Measurements from ENCODE around the gene VASP.

- TF ChIP-seq POLR2A (IDR thresholded peaks at IDR 0.05; ENCODE audit: low read length) (no peak), GATA1 (IDR thresholded peaks at IDR 0.05; ENCODE audit: low read depth, low read length) (no peak)
Measured at GRCh38 chr19:45518469-45518826, 11.2 kb downstream of the VASP start.
